Smooth muscle cell (in vitro differentiated cells): ENCODE measurements around the gene FCN2. TPM values are rescaled to one million over a fixed set of nuclear protein-coding genes. Genes with fewer than 3 reads are reported as not detected.

ENCODE experiments used
- DNase-seq: peaks from one replicate; lab custom pipeline; 2025; ENCODE audit not compliant: unreplicated experiment; lab: John Stamatoyannopoulos, UW
- H2AFZ ChIP-seq: fragments of 200-600 bp; sonication (generic); 2 replicates; pipeline ENCODE4 v1.6.0; 2016; ENCODE audit warnings: antibody characterized with exemption, low read depth, mild to moderate bottlenecking
- H3F3A ChIP-seq: fragments of 200-600 bp; sonication (generic); 2 replicates; pipeline ENCODE4 v1.6.0; 2017; ENCODE audit warnings: antibody characterized with exemption, low read depth
- H3K27ac ChIP-seq: fragments of 200-600 bp; sonication (generic); 2 replicates; pipeline ENCODE4 v1.5.1; 2016; ENCODE audit warnings: low read depth, mild to moderate bottlenecking
- H3K27me3 ChIP-seq: fragments of 200-600 bp; sonication (generic); 2 replicates; pipeline ENCODE4 v1.6.1; 2016; ENCODE audit warnings: low read depth, mild to moderate bottlenecking
- H3K36me3 ChIP-seq: fragments of 200-600 bp; sonication (generic); 2 replicates; pipeline ENCODE4 v1.5.1; 2016; ENCODE audit warnings: low read depth
- H3K4me1 ChIP-seq: fragments of 200-600 bp; sonication (generic); 2 replicates; pipeline ENCODE4 v1.5.1; 2016; ENCODE audit warnings: low read depth
- H3K4me2 ChIP-seq: fragments of 200-600 bp; sonication (generic); 2 replicates; pipeline ENCODE4 v1.6.0; 2016; ENCODE audit warnings: mild to moderate bottlenecking
- H3K4me3 ChIP-seq: fragments of 200-600 bp; sonication (generic); 2 replicates; pipeline ENCODE4 v1.5.1; 2016; ENCODE audit warnings: mild to moderate bottlenecking
- H3K79me2 ChIP-seq: fragments of 200-600 bp; sonication (generic); 2 replicates; pipeline ENCODE4 v1.6.0; 2016; ENCODE audit warnings: low read depth, mild to moderate bottlenecking
- H3K9ac ChIP-seq: fragments of 200-600 bp; sonication (generic); 2 replicates; pipeline ENCODE4 v1.6.0; 2016; ENCODE audit warnings: low read depth
- H3K9me3 ChIP-seq: fragments of 200-600 bp; sonication (generic); replicated peaks from 2 replicates; pipeline ENCODE4 v1.5.1; 2016; ENCODE audit warnings: low read depth
- H4K20me1 ChIP-seq: fragments of 200-600 bp; sonication (generic); 2 replicates; pipeline ENCODE4 v1.6.0; 2016; ENCODE audit warnings: low read depth
- WGBS: methylation state at CpG from one replicate; pipeline ENCODE4 v1.1.7; 2016; ENCODE audit warnings: low lambda C conversion rate; 5-methylcytosine and 5-hydroxymethylcytosine counted together
- polyA plus RNA-seq: library from polyadenylated mRNA; unstranded; fragments of >200 nt; fragmentation: Nextera tagmentation; extraction: Ambion mirVana; gene quantifications from 2 replicates; pipeline ENCODE4 v1.2.1, GENCODE V29; 2016
- total RNA-seq: library from RNA; depleted of rRNA; stranded (reverse); fragments of >200 nt; gene quantifications from 2 replicates; pipeline ENCODE4 v1.2.3, GENCODE V29; 2014
- TF ChIP-seq, protein P1 (sequence below): fragments of 200-600 bp; sonication (generic); IDR thresholded peaks from 2 replicates; pipeline ENCODE4 v1.5.1; 2017; ENCODE audit warnings: borderline replicate concordance, mild to moderate bottlenecking, antibody characterized with exemption; ENCODE audit not compliant: insufficient read depth, poor library complexity, severe bottlenecking

FCN2 gene
- total RNA-seq (not detected in 2 replicates), polyA plus RNA-seq (not detected in 2 replicates)

DNA sequence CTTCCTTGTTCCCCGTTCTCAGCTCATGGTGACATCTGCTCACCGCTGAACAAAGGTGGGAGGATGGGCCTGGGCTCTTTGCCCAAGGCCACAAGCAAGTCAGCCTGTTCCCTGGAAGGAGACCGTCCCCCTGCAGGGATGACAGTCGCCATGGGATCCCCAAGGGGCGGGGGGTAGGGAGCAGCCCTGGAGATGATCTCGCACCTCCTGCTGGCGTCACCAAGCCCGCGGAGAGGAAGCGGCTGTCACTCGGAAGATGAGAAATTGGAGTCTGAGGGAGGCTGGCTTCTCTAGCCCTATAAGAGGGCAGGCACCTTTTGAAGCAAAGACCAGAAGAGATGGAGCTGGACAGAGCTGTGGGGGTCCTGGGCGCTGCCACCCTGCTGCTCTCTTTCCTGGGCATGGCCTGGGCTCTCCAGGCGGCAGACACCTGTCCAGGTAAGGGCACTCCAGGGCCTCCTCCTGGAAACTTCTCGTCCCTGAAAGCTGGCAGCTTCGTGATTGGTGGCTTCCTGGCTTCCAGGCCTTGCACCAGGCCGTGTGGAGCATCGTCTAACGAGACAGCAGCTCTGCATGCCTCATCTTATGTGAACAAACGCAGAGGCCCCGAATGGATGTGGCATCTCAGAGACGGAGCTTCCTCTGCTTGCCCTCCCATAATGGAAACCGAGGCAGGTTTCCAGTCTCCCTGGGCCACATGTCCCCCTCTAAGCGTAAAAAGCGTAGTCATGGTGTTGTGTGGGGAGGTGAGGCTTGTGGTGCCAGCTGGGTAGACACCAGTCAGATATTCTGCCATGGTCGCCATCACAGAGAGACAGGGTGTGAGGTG is at the start of gene FCN2:
TSS of gene FCN2 (plus strand) at position 327 of the 829 bp plus-strand sequence. CDS start at position 339, 12 bp downstream.
- H3K79me2 ChIP-seq, result no peaks in the 10 kb centered on the region
- H3K4me1 ChIP-seq, result no peaks in the 10 kb centered on the region
- no peaks in the 10 kb centered on the region for H3K9me3 ChIP-seq
- no peaks in the 10 kb centered on the region for H3K36me3 ChIP-seq
- WGBS, result 90% methylated on average over 25 of the region's 25 CpGs
- H3F3A ChIP-seq, result no peaks in the 10 kb centered on the region
- no peak for DNase-seq
- no peak within 1 kb of the TSS for H3K4me3 ChIP-seq
- no peak within 1 kb of the TSS for H3K4me2 ChIP-seq
- no peak within 1 kb of the TSS for H2AFZ ChIP-seq
- H3K27me3 ChIP-seq, result peaks cover 7% of the 10 kb centered on the region
- H4K20me1 ChIP-seq, result no peaks in the 10 kb centered on the region
- H3K27ac ChIP-seq, result no peak within 1 kb of the TSS
- TF ChIP-seq, protein P1, sequence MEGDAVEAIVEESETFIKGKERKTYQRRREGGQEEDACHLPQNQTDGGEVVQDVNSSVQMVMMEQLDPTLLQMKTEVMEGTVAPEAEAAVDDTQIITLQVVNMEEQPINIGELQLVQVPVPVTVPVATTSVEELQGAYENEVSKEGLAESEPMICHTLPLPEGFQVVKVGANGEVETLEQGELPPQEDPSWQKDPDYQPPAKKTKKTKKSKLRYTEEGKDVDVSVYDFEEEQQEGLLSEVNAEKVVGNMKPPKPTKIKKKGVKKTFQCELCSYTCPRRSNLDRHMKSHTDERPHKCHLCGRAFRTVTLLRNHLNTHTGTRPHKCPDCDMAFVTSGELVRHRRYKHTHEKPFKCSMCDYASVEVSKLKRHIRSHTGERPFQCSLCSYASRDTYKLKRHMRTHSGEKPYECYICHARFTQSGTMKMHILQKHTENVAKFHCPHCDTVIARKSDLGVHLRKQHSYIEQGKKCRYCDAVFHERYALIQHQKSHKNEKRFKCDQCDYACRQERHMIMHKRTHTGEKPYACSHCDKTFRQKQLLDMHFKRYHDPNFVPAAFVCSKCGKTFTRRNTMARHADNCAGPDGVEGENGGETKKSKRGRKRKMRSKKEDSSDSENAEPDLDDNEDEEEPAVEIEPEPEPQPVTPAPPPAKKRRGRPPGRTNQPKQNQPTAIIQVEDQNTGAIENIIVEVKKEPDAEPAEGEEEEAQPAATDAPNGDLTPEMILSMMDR, result no peak
- H3K9ac ChIP-seq, result no peak within 1 kb of the TSS

DNA sequence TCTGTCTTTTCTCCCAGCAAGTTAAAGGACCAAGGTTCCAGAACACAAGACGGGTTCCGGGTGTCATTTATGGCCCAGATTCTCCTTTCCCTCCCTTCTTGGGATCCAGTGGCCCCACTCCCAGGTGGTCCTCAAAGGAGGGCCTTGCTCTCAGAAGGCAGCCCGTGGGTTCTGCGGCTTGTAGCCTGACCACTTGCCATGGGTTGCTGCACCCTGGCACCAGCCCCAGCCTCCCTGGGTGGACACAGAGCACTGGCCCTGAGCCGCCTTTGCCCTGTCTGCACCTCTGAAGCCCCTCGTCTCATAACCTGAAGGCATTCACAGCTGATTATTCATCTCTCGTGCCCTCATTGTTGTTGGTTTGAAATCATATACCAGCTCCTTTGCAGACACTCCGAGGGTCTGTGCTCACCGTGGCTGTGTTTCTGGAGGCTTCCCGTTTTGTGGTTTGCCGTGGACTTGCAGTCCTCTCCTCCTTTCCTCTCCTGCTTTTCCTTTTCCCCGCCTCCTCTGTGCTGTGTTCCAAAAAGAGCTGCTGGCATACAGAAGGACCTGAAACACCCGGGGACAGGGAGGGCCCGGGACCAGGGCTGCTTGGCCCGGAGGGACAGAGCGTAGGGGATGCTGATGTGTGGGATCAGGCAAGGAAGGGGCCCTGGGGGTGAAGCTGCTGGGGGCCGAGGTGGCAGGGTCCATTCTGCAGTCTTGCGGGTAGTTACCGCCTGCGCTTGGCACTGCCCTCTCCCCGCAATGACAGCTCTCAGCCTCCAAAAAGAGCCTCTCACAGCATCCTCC is 49.5 kb upstream of the FCN2 start:
- Histone ChIP-seq H3F3A (peaks cover 78% of the 10 kb centered on the region), H3K27ac (peak overlapping the region; percentile 42), H3K9ac (no peak overlapping the region), H3K4me2 (no peak overlapping the region), H2AFZ (no peak overlapping the region), H3K79me2 (peaks cover 3% of the 10 kb centered on the region), H4K20me1 (peaks cover 100% of the 10 kb centered on the region), H3K4me3 (no peak overlapping the region), H3K4me1 (no peaks in the 10 kb centered on the region), H3K36me3 (peaks cover 27% of the 10 kb centered on the region), H3K27me3 (no peaks in the 10 kb centered on the region), H3K9me3 (no peaks in the 10 kb centered on the region)
- 95% methylated on average over 21 of the region's 21 CpGs for WGBS
- TF ChIP-seq, protein P1, result no peak
- no peak for DNase-seq

- 98% methylated on average over 19 of the region's 19 CpGs for WGBS
- no peaks in the 10 kb centered on the region for H3K27me3 ChIP-seq
Measured at GRCh38 chr9:134832471-134832870, 48.1 kb upstream of the FCN2 start.

More at GRCh38 chr9:134832471-134832870, 48.1 kb upstream of the FCN2 start:
- DNase-seq, result no peak
- H3K9me3 ChIP-seq, result no peaks in the 10 kb centered on the region
- H4K20me1 ChIP-seq, result peaks cover 100% of the 10 kb centered on the region
- H2AFZ ChIP-seq, result no peak overlapping the region
- no peaks in the 10 kb centered on the region for H3K4me1 ChIP-seq
- no peak overlapping the region for H3K4me2 ChIP-seq
- TF ChIP-seq, protein P1, result no peak
- no peak overlapping the region for H3K9ac ChIP-seq
- no peak overlapping the region for H3K4me3 ChIP-seq
- H3K27ac ChIP-seq, result peak overlapping the region; percentile 61
- peaks cover 88% of the 10 kb centered on the region for H3F3A ChIP-seq
- peaks cover 27% of the 10 kb centered on the region for H3K36me3 ChIP-seq
- peaks cover 3% of the 10 kb centered on the region for H3K79me2 ChIP-seq
